ENCODE results near the gene BLVRB. TPM values are rescaled to one million over a fixed set of nuclear protein-coding genes. Genes with fewer than 3 reads are reported as not detected.
"Not testable (repeated sequence)": the region's sequence is repeated elsewhere in the genome, so short reads cannot be mapped to it uniquely, and the experiment has no call there.

The BLVRB gene
- total and polyA plus RNA-seq, 4 donors = 135 to 413 (median 260) TPM

DNA sequence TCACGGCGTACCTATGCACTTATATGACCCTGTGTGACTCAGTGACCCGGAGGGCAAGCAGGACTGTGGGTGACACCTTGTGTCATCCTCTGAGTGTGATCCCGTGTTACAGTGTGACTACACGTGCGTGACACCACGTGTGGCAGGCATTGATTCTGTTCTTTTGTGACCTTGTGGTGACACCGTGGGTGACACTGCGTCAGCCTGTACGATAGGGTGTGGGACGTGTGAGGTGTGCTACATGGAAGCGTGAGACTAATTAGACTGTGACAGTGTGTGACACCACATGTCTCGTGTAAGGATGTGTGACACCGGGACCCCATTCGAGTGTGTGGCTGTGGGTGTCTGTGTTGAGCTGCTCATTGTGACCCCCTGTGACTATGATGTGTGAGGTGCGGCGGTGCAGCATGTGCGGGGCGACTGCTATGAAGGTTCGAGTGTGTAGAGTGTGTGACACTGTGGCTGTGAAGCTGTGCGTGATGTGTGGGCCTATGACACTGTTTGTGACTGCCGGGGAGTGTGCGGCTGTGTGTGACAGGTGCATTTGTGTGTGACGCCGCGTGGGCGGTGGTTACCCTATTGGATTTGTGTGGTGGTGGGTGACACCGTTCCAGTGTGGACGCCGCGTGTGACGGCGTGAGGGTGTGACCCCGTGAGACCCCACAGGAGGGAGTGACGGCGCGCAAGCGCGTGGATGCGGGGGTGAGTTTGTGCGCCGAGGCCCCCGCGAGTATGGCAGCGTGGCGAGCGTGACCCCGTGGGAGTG is 857 bp upstream of the BLVRB start:
- DNase-seq (peak in 1 of 3 donors; percentile 33), ATAC-seq (ENCODE audit: insufficient read depth, low FRiP score) (peak; percentile 0)
- H3K27ac ChIP-seq (ENCODE audit: low read depth in 1 of 2, low read length in 1 of 2) = peak overlapping the region; percentile 55 to 64
- peaks cover 5 to 19% (median 13%) of the 10 kb centered on the region in 5 donors for H3K4me1 ChIP-seq (ENCODE audit: control insufficient read depth in 5 of 5, insufficient read depth in 5 of 5, low read length in 5 of 5)
- WGBS, 2 donors = 10 to 20% methylated on average over 48 of the region's 48 CpGs
- TF ChIP-seq, protein P1, sequence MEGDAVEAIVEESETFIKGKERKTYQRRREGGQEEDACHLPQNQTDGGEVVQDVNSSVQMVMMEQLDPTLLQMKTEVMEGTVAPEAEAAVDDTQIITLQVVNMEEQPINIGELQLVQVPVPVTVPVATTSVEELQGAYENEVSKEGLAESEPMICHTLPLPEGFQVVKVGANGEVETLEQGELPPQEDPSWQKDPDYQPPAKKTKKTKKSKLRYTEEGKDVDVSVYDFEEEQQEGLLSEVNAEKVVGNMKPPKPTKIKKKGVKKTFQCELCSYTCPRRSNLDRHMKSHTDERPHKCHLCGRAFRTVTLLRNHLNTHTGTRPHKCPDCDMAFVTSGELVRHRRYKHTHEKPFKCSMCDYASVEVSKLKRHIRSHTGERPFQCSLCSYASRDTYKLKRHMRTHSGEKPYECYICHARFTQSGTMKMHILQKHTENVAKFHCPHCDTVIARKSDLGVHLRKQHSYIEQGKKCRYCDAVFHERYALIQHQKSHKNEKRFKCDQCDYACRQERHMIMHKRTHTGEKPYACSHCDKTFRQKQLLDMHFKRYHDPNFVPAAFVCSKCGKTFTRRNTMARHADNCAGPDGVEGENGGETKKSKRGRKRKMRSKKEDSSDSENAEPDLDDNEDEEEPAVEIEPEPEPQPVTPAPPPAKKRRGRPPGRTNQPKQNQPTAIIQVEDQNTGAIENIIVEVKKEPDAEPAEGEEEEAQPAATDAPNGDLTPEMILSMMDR (IDR thresholded peaks at IDR 0.05; ENCODE audit: control extremely low read depth, extremely low read depth) = no peak
- no peaks in the 10 kb centered on the region for H3K9me3 ChIP-seq (ENCODE audit: control insufficient read depth in 4 of 4, insufficient read depth in 3 of 4, low read length in 3 of 4)
- no peaks in the 10 kb centered on the region for H3K36me3 ChIP-seq (ENCODE audit: control insufficient read depth in 4 of 4, insufficient read depth in 4 of 4, low read length in 4 of 4)
- peak overlapping the region in 1 of 2 donors; percentile 65 for H3K9ac ChIP-seq (ENCODE audit: insufficient read depth in 1 of 2, low read length in 2 of 2)
- H3K27me3 ChIP-seq (ENCODE audit: control insufficient read depth in 3 of 3, insufficient read depth in 3 of 3, low read length in 2 of 3) = peaks cover 4 to 19% (median 12%) of the 10 kb centered on the region in 3 donors
- peak overlapping the region; percentile 23 for H3K4me3 ChIP-seq

DNA sequence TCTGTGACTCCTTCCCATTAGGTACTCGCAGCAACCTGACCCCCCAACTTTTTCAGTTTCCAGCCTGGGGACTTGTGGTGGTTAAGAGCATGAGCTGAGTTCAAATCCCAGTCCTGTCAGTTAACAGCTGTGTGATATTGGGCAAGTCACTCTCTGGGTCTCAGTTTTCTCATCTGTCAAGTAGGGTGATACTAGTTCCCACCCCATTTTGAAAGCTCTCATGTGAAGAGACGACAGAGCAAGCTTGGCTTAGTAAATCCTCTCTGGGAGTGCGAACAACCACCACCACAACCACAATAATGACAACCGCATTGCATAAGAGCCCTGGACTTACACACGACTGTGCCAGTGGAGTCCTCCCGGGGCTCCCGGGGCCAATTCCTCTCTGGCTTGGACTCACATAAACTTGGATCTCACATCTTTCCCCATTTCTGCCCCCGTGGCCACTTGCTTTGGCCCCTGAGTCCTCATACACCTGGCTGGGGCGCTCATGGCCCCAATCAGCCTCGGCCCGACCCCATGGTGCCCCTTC is 454 bp downstream of the BLVRB start:
- H3K4me1 ChIP-seq (ENCODE audit: control insufficient read depth in 5 of 5, insufficient read depth in 5 of 5, low read length in 5 of 5) = peaks cover 5 to 19% (median 14%) of the 10 kb centered on the region in 5 donors
- TF ChIP-seq, protein P1 (IDR thresholded peaks at IDR 0.05; ENCODE audit: control extremely low read depth, extremely low read depth) = no peak
- peak; percentile 5 for ATAC-seq (ENCODE audit: insufficient read depth, low FRiP score)

DNA sequence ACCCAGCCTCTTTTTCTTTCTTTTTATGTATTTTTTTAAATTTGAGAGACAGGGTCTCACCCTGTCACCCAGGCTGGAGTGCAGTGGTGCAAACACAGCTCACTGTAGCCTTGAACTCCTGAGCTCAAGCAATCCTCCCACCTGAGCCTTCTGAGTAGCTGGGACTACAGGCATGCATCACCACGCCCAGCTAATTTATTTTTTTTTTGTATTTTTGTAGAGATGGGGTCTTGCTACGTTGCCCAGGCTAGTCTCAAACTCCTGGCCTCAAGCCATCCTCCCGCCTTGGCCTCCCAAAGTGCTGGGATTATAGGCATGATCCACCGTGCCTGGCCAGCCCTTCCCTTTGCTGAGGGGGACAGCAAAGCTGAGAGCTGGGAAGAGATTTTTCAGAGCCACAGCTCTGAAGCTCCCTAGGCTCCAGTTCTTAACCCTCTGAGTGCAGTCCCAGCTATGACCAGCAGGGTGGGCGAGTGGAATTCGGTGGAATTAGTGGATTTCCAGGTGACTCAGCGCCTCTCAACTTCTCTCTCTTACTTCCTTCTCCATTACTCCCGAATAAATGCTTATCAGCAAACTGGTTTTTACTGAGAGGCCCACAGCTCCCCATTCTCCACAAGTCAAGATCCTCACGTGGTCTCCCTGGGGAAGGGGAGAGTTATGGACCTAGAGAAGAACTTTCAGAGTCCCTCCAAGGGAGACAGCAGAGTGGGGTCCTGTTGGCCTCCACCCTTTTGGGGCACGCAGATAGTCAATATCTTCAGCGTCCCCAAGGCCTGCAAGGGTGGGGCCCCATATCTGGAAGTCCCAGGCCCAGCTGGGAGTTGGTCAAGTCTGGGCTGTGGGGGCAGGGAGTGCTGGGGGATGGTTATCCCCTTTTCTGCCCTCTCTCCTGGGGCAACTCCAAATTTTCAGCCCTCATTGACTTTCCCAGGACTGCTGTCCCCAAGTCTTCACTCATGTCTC is 1.2 kb downstream of the BLVRB start:
- Histone ChIP-seq H3K27ac (ENCODE audit: low read depth in 1 of 2, low read length in 1 of 2) (peak overlapping the region; percentile 82 to 91), H3K9ac (ENCODE audit: insufficient read depth in 1 of 2, low read length in 2 of 2) (peak overlapping the region in 1 of 2 donors; percentile 43), H3K36me3 (ENCODE audit: control insufficient read depth in 4 of 4, insufficient read depth in 4 of 4, low read length in 4 of 4) (no peaks in the 10 kb centered on the region), H3K4me3 (peak overlapping the region; percentile 69), H3K27me3 (ENCODE audit: control insufficient read depth in 3 of 3, insufficient read depth in 3 of 3, low read length in 2 of 3) (peaks cover 4 to 19% (median 12%) of the 10 kb centered on the region in 3 donors), H3K4me1 (ENCODE audit: control insufficient read depth in 5 of 5, insufficient read depth in 5 of 5, low read length in 5 of 5) (peaks cover 5 to 19% (median 14%) of the 10 kb centered on the region in 5 donors), H3K9me3 (ENCODE audit: control insufficient read depth in 4 of 4, insufficient read depth in 3 of 4, low read length in 3 of 4) (no peaks in the 10 kb centered on the region)
- peak; percentile 9 for ATAC-seq (ENCODE audit: insufficient read depth, low FRiP score)
- TF ChIP-seq, protein P1 (IDR thresholded peaks at IDR 0.05; ENCODE audit: control extremely low read depth, extremely low read depth) = peak; percentile 70
- 21 to 22% methylated on average over 11 of the region's 11 CpGs for WGBS, 2 donors
- peak; percentile 86 to 87 (median 87) for DNase-seq

More for the DNA sequence above, 454 bp downstream of the BLVRB start:
- Histone ChIP-seq H3K9me3 (ENCODE audit: control insufficient read depth in 4 of 4, insufficient read depth in 3 of 4, low read length in 3 of 4) (no peaks in the 10 kb centered on the region), H3K27ac (ENCODE audit: low read depth in 1 of 2, low read length in 1 of 2) (peak overlapping the region; percentile 82 to 91), H3K27me3 (ENCODE audit: control insufficient read depth in 3 of 3, insufficient read depth in 3 of 3, low read length in 2 of 3) (peaks cover 4 to 19% (median 12%) of the 10 kb centered on the region in 3 donors), H3K9ac (ENCODE audit: insufficient read depth in 1 of 2, low read length in 2 of 2) (peak overlapping the region in 1 of 2 donors; percentile 43), H3K36me3 (ENCODE audit: control insufficient read depth in 4 of 4, insufficient read depth in 4 of 4, low read length in 4 of 4) (no peaks in the 10 kb centered on the region), H3K4me3 (peak overlapping the region; percentile 69)
- 9 to 14% methylated on average over 11 of the region's 11 CpGs for WGBS, 2 donors
- peak in 2 of 3 donors; percentile 18 to 60 for DNase-seq

DNA sequence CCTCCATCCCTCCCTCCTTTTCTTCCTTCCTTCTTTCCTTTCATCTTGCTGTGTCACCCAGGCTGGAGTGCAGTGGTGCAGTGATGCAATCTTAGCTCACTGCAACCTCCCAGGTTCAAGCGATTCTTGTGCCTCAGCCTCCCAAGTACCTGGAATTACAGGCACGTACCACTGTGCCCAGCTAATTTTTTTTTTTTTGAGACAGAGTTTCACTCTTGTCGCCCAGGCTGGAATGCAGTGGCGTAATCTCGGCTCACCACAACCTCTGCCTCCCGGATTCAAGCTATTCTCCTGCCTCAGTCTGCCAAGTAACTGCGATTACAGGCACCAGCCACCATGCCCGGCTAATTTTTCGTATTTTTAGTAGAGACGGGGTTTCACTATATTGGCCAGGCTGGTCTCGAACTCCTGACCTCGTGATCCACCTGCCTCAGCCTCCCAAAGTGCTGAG is 1.9 kb downstream of the BLVRB start:
- peak overlapping the region in 1 of 2 donors; percentile 59 for H3K27ac ChIP-seq (ENCODE audit: low read depth in 1 of 2, low read length in 1 of 2)
- not testable (repeated sequence) for ATAC-seq (ENCODE audit: insufficient read depth, low FRiP score)

More for the DNA sequence above, 1.9 kb downstream of the BLVRB start:
- H3K4me3 ChIP-seq; H3K36me3 ChIP-seq (ENCODE audit: control insufficient read depth in 4 of 4, insufficient read depth in 4 of 4, low read length in 4 of 4); DNase-seq; H3K9me3 ChIP-seq (ENCODE audit: control insufficient read depth in 4 of 4, insufficient read depth in 3 of 4, low read length in 3 of 4); H3K9ac ChIP-seq (ENCODE audit: insufficient read depth in 1 of 2, low read length in 2 of 2): not testable (repeated sequence)
- WGBS, 2 donors = 60 to 65% methylated on average over 12 of the region's 12 CpGs
- peaks cover 4 to 19% (median 12%) of the 10 kb centered on the region in 3 donors for H3K27me3 ChIP-seq (ENCODE audit: control insufficient read depth in 3 of 3, insufficient read depth in 3 of 3, low read length in 2 of 3)
- H3K4me1 ChIP-seq (ENCODE audit: control insufficient read depth in 5 of 5, insufficient read depth in 5 of 5, low read length in 5 of 5) = peaks cover 5 to 19% (median 14%) of the 10 kb centered on the region in 5 donors
